Measurements from ENCODE around the gene TMEM200B.
"Not testable (repeated sequence)": the region's sequence is repeated elsewhere in the genome, so short reads cannot be mapped to it uniquely, and the experiment has no call there.

DNA sequence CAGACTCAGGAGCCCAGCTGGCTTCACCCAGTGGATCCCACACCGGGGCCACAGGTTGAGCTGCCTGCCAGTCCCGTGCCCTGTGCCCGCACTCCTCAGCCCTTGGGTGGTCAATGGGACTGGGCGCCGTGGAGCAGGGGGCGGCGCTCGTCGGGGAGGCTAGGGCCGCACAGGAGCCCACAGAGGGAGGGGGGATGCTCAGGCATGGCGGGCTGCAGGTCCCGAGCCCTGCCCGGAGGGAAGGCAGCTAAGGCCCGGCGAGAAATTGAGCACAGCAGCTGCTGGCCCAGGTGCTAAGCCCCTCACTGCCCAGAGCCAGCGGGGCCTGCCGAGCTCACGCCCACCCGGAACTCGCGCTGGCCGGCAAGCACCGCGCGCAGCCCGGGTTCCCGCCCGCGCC lies 7.4 kb upstream of the TMEM200B start:
- TF ChIP-seq EZH2 (IDR thresholded peaks at IDR 0.05; ENCODE audit: low read depth, unreplicated experiment); CTCF (conservative IDR thresholded peaks at IDR 0.05; ENCODE audit: low read depth in 2 of 2); ZNF114 (CRISPR knock-in tag; IDR thresholded peaks at IDR 0.05); POLR2AphosphoS5 (IDR thresholded peaks at IDR 0.05; ENCODE audit: low read depth); CREB1 (CRISPR knock-in tag; IDR thresholded peaks at IDR 0.05; ENCODE audit: low read depth); STAT1 (IDR thresholded peaks at IDR 0.05; ENCODE audit: unreplicated experiment); REST (IDR thresholded peaks at IDR 0.05; ENCODE audit: unreplicated experiment); NANOG (IDR thresholded peaks at IDR 0.05; ENCODE audit: borderline replicate concordance): not testable (repeated sequence)

All from GM23338 (cell line).